HG02610 (cell line): ENCODE data around the gene SLC26A9.
"Not testable (repeated sequence)": the region's sequence is repeated elsewhere in the genome, so short reads cannot be mapped to it uniquely, and the experiment has no call there.

ENCODE experiments used
- ATAC-seq: cut with Tn5 transposase; IDR thresholded peaks from one replicate; pipeline ENCODE4 v1.9.1; 2021; ENCODE audit warnings: mild to moderate bottlenecking, moderate library complexity; ENCODE audit not compliant: unreplicated experiment

SLC26A9 gene

DNA sequence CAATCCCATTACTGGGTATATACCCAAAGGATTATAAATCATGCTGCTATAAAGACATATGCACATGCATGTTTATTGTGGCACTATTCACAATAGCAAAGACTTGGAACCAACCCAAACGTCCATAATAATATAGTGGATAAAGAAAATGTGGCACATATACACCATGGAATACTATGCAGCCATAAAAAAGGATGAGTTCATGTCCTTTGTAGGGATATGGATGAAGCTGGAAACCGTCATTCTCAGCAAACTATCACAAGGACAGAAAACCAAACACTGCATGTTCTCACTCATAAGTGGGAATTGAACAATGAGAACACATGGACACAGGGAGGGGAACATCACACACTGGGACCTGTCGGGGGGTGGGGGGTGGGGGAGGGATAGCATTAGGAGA, 38.2 kb downstream of the SLC26A9 start:
- ATAC-seq: not testable (repeated sequence)

DNA sequence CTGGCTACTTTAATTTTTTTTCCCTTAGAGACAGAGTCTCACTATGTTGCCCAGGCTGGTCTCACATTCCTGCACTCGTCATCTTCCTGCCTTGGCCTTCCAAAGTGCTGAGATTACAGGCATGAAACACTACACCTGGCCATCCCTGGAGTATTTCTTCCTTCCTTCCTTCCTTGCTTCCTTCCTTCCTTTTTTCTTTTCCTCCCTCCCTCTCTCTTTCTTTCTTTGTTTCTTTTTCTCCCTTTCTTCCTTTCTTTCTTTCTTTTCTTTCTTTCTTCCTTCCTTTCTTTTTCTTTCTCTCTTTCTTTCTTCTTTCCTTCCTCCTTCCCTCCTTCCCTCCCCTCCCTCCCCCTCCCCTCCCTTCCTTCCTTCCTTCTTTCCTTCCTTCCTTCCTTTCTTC, 46.9 kb downstream of the SLC26A9 start:
- no peak for ATAC-seq

DNA sequence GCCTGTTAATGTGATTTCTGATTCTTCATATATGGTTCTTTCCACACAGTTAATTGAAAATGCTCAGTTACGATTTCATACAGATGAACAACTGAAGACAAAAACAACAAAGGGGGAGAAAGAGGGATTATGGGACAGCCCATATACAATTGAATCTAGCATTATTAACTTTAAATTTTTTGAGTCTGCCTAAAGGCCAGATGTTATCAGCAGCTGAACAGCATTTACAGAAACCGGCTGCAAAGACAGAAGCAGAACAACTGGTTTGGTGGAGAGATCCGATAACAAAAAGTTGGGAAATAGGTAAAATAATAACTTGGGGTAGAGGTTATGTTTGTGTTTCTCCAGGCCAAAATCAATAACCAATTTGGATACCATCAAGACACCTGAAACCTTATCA, 49.1 kb downstream of the SLC26A9 start:
- ATAC-seq: not testable (repeated sequence)

DNA sequence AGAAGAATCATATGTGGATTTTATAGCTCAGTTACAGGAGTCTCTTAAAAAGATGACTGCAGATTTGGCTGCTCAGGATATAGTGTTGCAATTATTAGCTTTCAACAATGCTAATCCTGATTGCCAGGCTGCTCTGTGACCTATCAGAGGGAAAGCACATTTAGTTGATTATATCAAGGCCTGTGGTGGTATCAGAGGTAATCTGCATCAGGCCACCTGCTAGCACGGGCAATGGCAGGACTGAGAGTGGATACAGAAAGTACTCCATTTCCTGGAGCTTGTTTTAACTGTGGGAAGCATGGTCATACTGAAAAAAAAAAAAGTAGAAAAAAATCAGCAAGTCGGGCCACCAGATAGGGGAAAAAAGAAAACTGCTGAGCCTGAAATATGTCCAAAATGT, 51.1 kb downstream of the SLC26A9 start:
- ATAC-seq: not testable (repeated sequence)

DNA sequence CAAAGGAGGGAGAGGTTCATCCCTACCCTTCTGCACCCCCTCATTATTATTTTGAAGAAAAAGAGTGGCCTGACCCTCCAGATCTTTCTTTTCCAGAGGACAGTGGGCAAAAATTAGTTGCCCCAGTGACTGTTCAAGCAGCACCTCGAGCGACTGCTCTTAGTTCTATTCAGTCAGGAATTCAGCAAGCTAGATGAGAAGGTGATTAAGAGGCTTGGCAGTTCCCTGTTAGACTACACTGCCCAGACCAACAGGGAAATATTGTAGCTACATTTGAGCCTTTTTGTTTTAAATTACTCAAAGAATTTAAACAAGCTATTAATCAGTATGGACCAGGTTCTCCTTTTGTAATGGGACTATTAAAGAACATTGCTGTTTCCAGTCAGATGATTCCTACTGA, 51.8 kb downstream of the SLC26A9 start:
- ATAC-seq: not testable (repeated sequence)

DNA sequence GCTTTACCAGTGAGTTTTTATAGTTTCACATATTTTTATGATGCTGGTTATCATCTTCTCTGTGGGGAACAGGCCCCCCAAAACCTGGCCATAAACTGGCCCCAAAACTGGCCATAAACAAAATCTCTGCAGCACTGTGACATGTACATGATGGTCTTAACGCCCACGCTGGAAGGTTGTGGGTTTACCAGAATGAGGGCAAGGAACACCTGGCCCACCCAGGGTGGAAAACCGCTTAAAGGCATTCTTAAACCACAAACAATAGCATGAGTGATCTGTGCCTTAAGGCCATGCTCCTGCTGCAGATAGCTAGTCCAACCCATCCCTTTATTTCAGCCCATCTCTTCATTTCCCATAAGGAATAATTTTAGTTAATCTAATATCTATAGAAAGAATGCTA, 52.6 kb downstream of the SLC26A9 start:
- not testable (repeated sequence) for ATAC-seq

DNA sequence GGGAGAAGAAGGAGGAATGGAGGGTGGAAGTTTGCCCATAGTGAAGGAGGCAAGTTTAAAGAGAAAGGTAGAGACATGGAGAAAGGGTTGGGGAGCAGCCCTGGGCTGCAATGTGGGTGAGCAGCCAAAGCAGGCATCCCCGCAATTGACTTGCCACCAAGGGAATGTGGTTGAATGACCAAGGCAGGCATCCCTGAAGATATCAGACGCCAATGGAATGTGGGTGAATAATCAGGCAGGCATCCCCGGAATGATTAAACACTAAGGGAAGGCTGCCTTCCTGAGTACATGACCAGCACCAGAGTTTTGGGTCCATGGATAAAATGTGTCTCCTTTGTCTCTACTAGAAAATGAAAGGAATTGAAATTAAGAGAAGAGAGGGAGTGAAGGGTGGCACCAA, 53.5 kb downstream of the SLC26A9 start:
- not testable (repeated sequence) for ATAC-seq

DNA sequence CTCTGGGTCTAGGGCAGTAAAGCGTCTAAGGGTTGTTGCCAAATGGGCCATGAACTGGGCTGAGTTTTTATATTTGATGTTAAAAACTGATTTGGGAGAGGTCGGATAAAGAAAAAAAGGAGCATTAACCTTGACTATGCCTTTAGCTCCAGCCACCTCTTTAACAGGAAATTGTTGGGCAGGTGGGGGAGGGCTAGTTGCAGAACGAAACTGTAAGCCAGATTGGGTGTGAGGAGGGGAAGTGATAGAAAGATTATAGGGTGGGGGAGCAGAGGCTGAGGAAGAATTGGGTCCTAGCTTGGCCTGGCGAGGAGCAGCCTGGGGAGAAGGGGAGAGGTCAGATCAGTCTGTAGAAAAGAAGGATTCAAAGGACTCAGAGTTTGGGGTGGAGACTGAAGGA, 54.2 kb downstream of the SLC26A9 start:
- ATAC-seq: not testable (repeated sequence)

DNA sequence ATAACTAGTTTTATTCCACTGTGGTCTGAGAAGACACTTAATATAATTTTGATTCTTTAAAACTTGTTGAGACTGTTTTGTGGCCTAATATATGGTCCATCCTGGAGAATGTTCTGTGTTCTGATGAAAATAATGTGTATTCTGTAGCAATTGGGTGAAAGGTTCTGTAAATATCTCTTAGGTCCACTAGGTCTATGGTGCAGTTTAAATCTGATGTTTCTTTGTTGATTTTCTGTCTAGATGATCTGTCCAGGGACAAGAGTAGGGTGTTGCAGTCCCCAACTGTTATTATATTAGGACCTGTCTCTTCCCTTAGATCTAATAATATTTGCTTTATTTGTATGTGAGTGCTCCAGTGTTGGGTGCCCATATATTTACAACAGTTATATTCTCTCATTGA, 59.5 kb downstream of the SLC26A9 start:
- ATAC-seq: no peak

DNA sequence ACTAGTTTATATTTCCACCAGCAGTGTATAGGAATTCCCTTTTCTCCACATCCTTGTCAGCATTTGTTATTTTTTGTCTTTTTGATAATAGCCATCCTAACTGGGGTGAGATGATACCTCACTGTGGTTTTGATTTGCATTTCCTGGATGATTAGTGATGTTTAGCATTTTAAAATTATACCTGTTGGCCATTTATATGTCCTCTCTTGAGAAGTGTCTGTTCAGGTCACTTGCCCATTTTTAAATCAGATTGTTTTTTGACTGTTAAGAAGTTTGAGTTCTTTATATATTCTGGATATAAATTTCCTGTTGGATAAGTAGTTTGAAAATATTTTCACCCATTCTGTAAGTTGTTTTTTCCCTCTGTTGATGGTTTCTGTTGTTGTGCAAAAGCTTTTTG, 62.3 kb downstream of the SLC26A9 start:
- no peak for ATAC-seq

DNA sequence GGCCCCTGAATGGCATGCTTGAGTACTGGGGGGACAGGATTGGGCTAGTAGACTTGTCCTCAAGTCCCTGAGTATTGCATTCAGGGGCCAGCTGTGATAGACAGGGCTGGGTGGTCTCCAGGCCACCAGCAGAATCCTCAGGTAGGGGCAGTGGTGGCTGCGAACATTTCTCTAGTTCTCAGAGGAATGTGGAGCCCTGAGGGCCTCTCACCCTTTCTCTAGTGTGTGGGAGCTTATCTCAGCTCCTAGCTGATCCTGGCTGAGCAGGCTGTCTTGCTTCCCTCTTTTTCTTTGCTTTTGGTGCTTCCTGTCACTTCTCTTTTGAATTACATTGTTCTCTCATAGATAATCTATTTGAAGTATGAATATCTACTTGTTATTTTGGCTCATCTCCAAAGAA, 63.3 kb downstream of the SLC26A9 start:
- no peak for ATAC-seq

DNA sequence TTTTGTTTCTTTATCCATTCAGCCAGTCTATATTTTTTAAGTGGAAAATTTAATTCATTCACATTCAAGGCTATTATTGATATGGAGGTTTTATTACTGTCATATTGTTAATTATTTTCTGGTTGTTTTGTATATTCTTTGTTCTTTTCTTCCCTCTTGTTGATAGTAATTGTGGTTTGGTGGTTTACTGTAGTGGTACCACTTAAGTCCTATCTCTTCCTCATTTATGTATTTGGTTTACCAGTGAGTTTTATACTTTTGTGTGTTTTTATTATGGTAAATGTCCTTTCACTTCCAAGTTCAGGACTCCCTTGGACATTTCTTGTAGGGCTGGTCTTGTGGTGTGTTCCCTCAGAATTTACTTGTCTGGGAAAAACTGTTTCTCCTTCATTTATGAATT, 65.2 kb downstream of the SLC26A9 start:
- ATAC-seq: no peak

DNA sequence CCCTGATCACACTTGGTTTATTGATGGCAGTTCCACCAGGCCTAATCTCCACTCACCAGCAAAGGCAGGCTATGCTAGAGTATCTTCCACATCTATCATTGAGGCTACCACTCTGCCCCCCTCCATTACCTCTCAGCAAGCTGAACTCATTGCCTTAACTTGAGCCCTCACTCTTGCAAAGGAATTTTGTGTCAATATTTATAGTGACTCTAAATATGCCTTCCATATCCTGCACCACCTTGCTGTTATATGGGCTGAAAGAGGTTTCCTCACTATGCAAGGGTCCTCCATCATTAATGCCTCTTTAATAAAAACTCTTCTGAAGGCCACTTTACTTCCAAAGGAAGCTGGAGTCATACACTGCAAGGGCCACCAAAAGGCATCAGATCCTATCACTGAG, 70.1 kb downstream of the SLC26A9 start:
- not testable (repeated sequence) for ATAC-seq

DNA sequence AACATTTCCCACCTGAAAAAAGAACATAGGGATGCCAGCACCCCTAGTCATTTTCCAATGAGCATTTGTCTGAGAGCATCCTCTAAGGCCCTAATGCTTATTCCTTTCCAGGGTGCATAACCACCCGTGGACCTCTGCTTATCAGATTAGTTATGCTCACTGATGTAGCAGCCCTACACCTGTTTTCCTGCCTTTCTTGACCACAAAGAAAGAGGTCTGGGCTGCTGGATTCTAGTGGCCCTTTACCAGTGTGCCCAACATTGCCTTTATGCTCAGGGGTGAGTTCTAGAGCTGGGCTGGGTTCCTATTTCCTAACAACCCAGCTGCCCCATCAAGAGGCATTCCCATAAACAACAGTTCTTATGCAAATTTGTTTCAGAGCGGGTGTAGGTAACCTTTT, 73.0 kb downstream of the SLC26A9 start:
- ATAC-seq: no peak
